OCI-LY7 (cell line): ENCODE data around the gene PDE9A. TPM values are rescaled to one million over a fixed set of nuclear protein-coding genes. Genes with fewer than 3 reads are reported as not detected.

Experiments
- BruUV-seq: library from RNA; stranded (reverse); fragments of 400-500 nt; replicated peaks from 2 replicates; lab custom pipeline; 2021; lab: Mats Ljungman, UMichigan
- CTCF ChIA-PET: fragments of 300-600 bp; sonication (Branson Sonifier 250); formaldehyde crosslinking; loops from one replicate; lab custom pipeline; 2022; ENCODE audit warnings: antibody characterized with exemption; ENCODE audit not compliant: unreplicated experiment; lab: Charles Lee
- POLR2A ChIA-PET: fragments of 300-600 bp; sonication (Branson Sonifier 250); formaldehyde crosslinking; loops from one replicate; lab custom pipeline; 2022; ENCODE audit warnings: antibody characterized with exemption; lab: Charles Lee
- DNase-seq: peaks from one replicate; pipeline ENCODE4 v3.0.0-alpha.2; 2015; ENCODE audit warnings: low spot score
- H2AFZ ChIP-seq: fragments of 200-600 bp; sonication (generic), shearing (Covaris generic); 2 replicates; pipeline ENCODE4 v1.6.1; 2014; ENCODE audit warnings: mild to moderate bottlenecking, antibody characterized with exemption, low read length, moderate library complexity
- H3K27ac ChIP-seq: fragments of 200-600 bp; sonication (generic); 2 replicates; pipeline ENCODE4 v1.5.1; 2014; ENCODE audit warnings: mixed run types, low read depth, mild to moderate bottlenecking, moderate library complexity, low read length, inconsistent platforms; ENCODE audit not compliant: poor library complexity, severe bottlenecking
- H3K36me3 ChIP-seq: fragments of 200-600 bp; sonication (generic); 2 replicates; pipeline ENCODE4 v1.6.1; 2014; ENCODE audit warnings: mild to moderate bottlenecking, antibody characterized with exemption, low read length, moderate library complexity, mixed read lengths; ENCODE audit not compliant: insufficient read depth
- H3K4me1 ChIP-seq: fragments of 200-600 bp; sonication (generic); 2 replicates; pipeline ENCODE4 v1.5.1; 2014; ENCODE audit warnings: mild to moderate bottlenecking, low read length; ENCODE audit not compliant: insufficient read depth, poor library complexity, severe bottlenecking
- H3K4me2 ChIP-seq: fragments of 200-600 bp; sonication (generic); 2 replicates; pipeline ENCODE4 v1.6.1; 2014; ENCODE audit warnings: mild to moderate bottlenecking, low read length
- H3K4me3 ChIP-seq: fragments of 200-600 bp; sonication (generic); 2 replicates; pipeline ENCODE4 v1.5.1; 2014; ENCODE audit warnings: mild to moderate bottlenecking, low read depth, low read length; ENCODE audit not compliant: poor library complexity, severe bottlenecking
- H3K79me2 ChIP-seq: fragments of 200-600 bp; sonication (generic); 2 replicates; pipeline ENCODE4 v1.6.1; 2016; ENCODE audit warnings: low read depth, mild to moderate bottlenecking, low read length, moderate library complexity, mixed read lengths; ENCODE audit not compliant: insufficient read depth
- H3K9me2 ChIP-seq: fragments of 200-600 bp; sonication (generic); 2 replicates; pipeline ENCODE4 v1.6.1; 2016; ENCODE audit warnings: mild to moderate bottlenecking, low read length, mixed read lengths; ENCODE audit not compliant: insufficient read depth
- H3K9me3 ChIP-seq: fragments of 200-600 bp; sonication (generic); 2 replicates; pipeline ENCODE4 v1.6.1; 2014; ENCODE audit warnings: mild to moderate bottlenecking, mixed run types, low read length, mixed read lengths
- H4K20me1 ChIP-seq: fragments of 200-600 bp; sonication (generic); 2 replicates; pipeline ENCODE4 v1.6.1; 2014; ENCODE audit warnings: mild to moderate bottlenecking, antibody characterized with exemption, low read length, moderate library complexity, mixed read lengths; ENCODE audit not compliant: insufficient read depth
- EZH2phosphoT487 ChIP-seq: fragments of 200-600 bp; sonication (generic); IDR thresholded peaks from 2 replicates; pipeline ENCODE4 v1.6.1; 2018; ENCODE audit warnings: low read depth, borderline replicate concordance, mild to moderate bottlenecking, mixed run types, antibody characterized with exemption, low read length, moderate library complexity, mixed read lengths
- intact Hi-C: fragments of 100-400 bp; cut with micrococcal nuclease; formaldehyde crosslinking; loops from one replicate; pipeline ENCODE4 v1.10.0; 2022; ENCODE audit not compliant: unreplicated experiment
- total RNA-seq, 2 experiments: library from RNA; depleted of rRNA in 1 of 2; stranded (reverse); fragments of >200 nt in 1 of 2; shearing (Covaris generic) in 1 of 2; gene quantifications; 2 replicates each; pipeline ENCODE4 v1.2.3, GENCODE V29; 2014 to 2022
- TF ChIP-seq, protein P1 (sequence below): fragments of 200-600 bp; sonication (generic); conservative IDR thresholded peaks from 2 replicates; pipeline ENCODE4 v1.5.1; 2014; ENCODE audit warnings: mild to moderate bottlenecking, antibody characterized with exemption, low read length, moderate library complexity, mixed read lengths

PDE9A gene
- total RNA-seq, 2 experiments from 2014 or later, result 11.4 to 22.4 TPM

- no peak for DNase-seq
- 0 out of 2 replicates have a peak, but pooled peaks cover under 1% of the 10 kb centered on the region for H3K36me3 ChIP-seq
- H3K79me2 ChIP-seq, result no peaks in the 10 kb centered on the region
- TF ChIP-seq EZH2phosphoT487, result no peak
- TF ChIP-seq, protein P1, sequence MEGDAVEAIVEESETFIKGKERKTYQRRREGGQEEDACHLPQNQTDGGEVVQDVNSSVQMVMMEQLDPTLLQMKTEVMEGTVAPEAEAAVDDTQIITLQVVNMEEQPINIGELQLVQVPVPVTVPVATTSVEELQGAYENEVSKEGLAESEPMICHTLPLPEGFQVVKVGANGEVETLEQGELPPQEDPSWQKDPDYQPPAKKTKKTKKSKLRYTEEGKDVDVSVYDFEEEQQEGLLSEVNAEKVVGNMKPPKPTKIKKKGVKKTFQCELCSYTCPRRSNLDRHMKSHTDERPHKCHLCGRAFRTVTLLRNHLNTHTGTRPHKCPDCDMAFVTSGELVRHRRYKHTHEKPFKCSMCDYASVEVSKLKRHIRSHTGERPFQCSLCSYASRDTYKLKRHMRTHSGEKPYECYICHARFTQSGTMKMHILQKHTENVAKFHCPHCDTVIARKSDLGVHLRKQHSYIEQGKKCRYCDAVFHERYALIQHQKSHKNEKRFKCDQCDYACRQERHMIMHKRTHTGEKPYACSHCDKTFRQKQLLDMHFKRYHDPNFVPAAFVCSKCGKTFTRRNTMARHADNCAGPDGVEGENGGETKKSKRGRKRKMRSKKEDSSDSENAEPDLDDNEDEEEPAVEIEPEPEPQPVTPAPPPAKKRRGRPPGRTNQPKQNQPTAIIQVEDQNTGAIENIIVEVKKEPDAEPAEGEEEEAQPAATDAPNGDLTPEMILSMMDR, result no peak
- ChIA-PET POLR2A (interaction anchor here (0.5 kb wide), 1 partner anchor 474 kb away, joined by 3 read pairs; no protein-coding TSS in a partner anchor), CTCF (no interaction called here)
- intact Hi-C loops, result no loop called here
- no peaks in the 10 kb centered on the region for H4K20me1 ChIP-seq
- no peak overlapping the region for H2AFZ ChIP-seq
- no peaks in the 10 kb centered on the region for H3K9me3 ChIP-seq
- no peaks in the 10 kb centered on the region for H3K4me1 ChIP-seq
- no peak overlapping the region for H3K4me2 ChIP-seq
- H3K9me2 ChIP-seq, result no peaks in the 10 kb centered on the region
- BruUV-seq, result no TSS peak
- H3K27ac ChIP-seq, result no peak overlapping the region
- no peak overlapping the region for H3K4me3 ChIP-seq
These were observed 85.9 kb downstream of the PDE9A start for GRCh38 chr21:42739061-42739931.

- BruUV-seq, result no TSS peak
- H2AFZ ChIP-seq, result no peak overlapping the region
- H3K79me2 ChIP-seq, result no peaks in the 10 kb centered on the region
- no peak overlapping the region for H3K4me3 ChIP-seq
- POLR2A ChIA-PET, result no interaction called here
- H3K4me2 ChIP-seq, result no peak overlapping the region
- TF ChIP-seq, protein P1, result no peak
- no peak for TF ChIP-seq EZH2phosphoT487
- H3K36me3 ChIP-seq, result no peaks in the 10 kb centered on the region
- DNase-seq, result no peak
- no peaks in the 10 kb centered on the region for H4K20me1 ChIP-seq
- no peak overlapping the region for H3K27ac ChIP-seq
- H3K9me2 ChIP-seq, result no peaks in the 10 kb centered on the region
- CTCF ChIA-PET, result no interaction called here
- H3K9me3 ChIP-seq, result no peaks in the 10 kb centered on the region
- no peaks in the 10 kb centered on the region for H3K4me1 ChIP-seq
- intact Hi-C loops, result no loop called here
These were observed 87.0 kb downstream of the PDE9A start for GRCh38 chr21:42740405-42740909.

- H3K9me3 ChIP-seq, result no peaks in the 10 kb centered on the region
- POLR2A ChIA-PET, result interaction anchor here (0.6 kb wide), 1 partner anchor 14 kb away, joined by 5 read pairs; no protein-coding TSS in a partner anchor
- DNase-seq, result no peak
- TF ChIP-seq, protein P1, result no peak
- no peak for TF ChIP-seq EZH2phosphoT487
- no peak overlapping the region for H3K4me2 ChIP-seq
- no peaks in the 10 kb centered on the region for H3K36me3 ChIP-seq
- H3K79me2 ChIP-seq, result no peaks in the 10 kb centered on the region
- no TSS peak for BruUV-seq
- no peak overlapping the region for H3K4me3 ChIP-seq
- H4K20me1 ChIP-seq, result no peaks in the 10 kb centered on the region
- H3K9me2 ChIP-seq, result no peaks in the 10 kb centered on the region
- H3K27ac ChIP-seq, result no peak overlapping the region
- peaks cover 2% of the 10 kb centered on the region for H3K4me1 ChIP-seq
- CTCF ChIA-PET, result no interaction called here
- H2AFZ ChIP-seq, result no peak overlapping the region
- intact Hi-C loops, result no loop called here
These were observed 87.6 kb downstream of the PDE9A start for GRCh38 chr21:42741066-42741465.
